Measurements from ENCODE around the gene ZNF536.

DNA sequence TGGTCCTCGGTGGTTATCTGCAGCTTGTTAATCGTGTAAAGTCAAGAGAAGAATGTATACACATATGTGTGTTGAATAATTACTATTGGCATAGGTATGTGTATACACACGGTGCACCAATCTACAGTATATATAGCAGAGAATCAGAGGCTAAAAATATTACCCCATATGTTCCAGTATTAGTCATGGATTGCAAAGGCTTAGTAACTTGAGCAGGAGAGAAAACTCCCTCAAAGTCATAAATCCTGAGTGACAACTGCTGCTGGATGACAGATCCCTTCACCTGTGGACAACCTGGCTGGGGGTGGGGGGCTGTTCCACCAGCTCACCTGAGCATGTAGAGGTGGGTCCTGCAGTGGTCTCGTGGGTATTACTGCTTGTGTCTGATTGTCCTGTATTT is 185.0 kb downstream of the ZNF536 start:
- TF ChIP-seq, protein P1, sequence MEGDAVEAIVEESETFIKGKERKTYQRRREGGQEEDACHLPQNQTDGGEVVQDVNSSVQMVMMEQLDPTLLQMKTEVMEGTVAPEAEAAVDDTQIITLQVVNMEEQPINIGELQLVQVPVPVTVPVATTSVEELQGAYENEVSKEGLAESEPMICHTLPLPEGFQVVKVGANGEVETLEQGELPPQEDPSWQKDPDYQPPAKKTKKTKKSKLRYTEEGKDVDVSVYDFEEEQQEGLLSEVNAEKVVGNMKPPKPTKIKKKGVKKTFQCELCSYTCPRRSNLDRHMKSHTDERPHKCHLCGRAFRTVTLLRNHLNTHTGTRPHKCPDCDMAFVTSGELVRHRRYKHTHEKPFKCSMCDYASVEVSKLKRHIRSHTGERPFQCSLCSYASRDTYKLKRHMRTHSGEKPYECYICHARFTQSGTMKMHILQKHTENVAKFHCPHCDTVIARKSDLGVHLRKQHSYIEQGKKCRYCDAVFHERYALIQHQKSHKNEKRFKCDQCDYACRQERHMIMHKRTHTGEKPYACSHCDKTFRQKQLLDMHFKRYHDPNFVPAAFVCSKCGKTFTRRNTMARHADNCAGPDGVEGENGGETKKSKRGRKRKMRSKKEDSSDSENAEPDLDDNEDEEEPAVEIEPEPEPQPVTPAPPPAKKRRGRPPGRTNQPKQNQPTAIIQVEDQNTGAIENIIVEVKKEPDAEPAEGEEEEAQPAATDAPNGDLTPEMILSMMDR (optimal IDR thresholded peaks at IDR 0.05 in 1 of 3, IDR thresholded peaks at IDR 0.05 in 1 of 3, conservative IDR thresholded peaks at IDR 0.05 in 1 of 3; ENCODE audit: extremely low read depth in 1 of 3, insufficient read depth in 2 of 3, low read length in 3 of 3): no peak
- TF ChIP-seq EZH2 (IDR thresholded peaks at IDR 0.05; ENCODE audit: low read length): no peak

All from keratinocyte (primary cell).